GM21423 (cell line): ENCODE measurements around the gene CHST9.
"Not testable (repeated sequence)": the region's sequence is repeated elsewhere in the genome, so short reads cannot be mapped to it uniquely, and the experiment has no call there.

Source experiments
- ATAC-seq: cut with Tn5 transposase; IDR thresholded peaks from one replicate; pipeline ENCODE4 v1.9.1; 2021; ENCODE audit warnings: mild to moderate bottlenecking, moderate library complexity; ENCODE audit not compliant: unreplicated experiment

Gene CHST9

DNA sequence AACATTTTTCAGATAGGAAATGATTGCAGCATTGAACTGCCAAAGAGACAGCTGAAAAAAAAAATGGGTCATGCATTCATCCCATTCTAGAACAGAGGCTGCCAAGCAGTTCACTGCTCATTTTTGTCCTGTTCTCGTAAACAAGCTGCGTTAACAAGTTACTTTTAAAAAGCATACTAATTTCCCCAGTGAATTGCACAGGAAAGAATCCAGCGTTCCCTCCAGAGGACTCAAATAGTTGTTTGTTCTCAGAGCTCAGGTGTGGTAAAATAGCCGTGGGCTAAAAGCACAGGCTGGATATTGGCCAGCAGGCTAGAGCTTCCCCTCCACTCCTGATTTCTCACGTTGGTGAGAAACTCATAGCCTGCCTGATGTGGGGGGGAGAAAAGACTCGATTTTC lies 243.5 kb downstream of the CHST9 start:
- ATAC-seq = no peak

GRCh38 chr18:26940744-26941398 lies 244.2 kb downstream of the CHST9 start:
- no peak for ATAC-seq

- ATAC-seq = no peak
Observed at GRCh38 chr18:26931659-26932058, 253.4 kb downstream of the CHST9 start.

DNA sequence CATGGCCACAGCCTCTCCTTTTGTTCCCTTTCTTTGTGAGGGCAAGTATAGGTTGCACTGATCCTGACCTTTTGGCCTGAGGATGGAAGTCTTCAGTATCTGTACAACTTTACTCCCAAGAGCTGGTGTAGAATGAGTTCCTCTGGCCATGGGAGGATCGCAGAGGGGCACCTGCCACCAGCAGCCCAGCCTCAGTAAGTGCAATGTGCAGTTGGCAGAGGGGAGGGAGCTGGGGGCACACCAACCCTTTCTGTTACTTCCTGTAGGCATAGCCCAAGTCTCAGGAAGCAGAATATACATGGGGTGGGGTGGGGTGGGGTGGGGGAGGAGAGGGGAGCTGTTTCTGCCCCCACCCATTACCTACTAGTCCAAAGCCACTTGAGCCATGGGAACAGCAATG lies 254.5 kb downstream of the CHST9 start:
- no peak for ATAC-seq

- no peak for ATAC-seq
Observed at GRCh38 chr18:26928670-26929313, 256.3 kb downstream of the CHST9 start.

DNA sequence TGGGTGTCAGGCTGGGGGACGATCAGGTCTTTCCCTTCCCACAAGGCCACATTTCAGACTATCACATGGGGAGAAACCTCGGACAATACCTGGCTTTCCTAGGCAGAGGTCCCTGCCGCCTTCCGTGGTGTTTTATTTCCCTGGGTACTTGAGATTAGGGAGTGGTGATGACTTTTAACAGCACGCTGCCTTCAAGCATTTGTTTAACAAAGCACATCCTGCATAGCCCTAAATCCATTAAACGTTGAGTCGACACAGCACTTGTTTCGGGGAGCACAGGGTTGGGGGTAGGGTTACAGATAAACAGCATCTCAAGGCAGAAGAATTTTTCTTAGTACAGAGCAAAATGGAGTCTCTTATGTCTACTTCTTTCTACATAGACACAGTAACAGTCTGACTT lies 257.3 kb downstream of the CHST9 start:
- not testable (repeated sequence) for ATAC-seq

DNA sequence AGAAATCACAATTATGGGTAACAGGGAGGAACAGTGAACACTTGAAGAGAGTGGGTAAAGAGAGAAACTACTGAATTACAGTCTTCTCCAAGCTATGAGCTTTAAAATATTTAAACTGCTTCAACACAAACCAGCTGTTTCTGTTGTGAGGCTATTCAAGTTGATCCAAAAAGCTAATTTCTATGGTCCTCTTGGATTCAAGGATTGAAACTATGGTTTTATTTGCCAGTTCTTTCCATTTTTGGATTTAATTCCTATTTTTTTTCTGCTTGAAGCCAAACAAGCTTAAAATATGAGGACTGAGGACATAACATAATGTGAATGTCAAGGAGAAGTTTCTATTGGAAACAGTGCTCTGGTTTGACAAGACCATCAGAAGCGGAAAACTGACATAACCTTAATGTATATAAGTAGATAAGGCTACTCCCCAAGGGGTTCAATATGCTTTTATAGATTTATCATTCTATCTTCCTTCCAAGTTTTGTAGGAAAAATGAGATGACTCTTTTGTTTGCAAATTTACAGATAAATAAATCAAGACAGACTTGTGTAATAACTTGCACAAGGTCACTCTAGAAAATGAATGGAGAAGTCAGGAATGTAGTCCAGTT lies 258.9 kb downstream of the CHST9 start:
- ATAC-seq = no peak

DNA sequence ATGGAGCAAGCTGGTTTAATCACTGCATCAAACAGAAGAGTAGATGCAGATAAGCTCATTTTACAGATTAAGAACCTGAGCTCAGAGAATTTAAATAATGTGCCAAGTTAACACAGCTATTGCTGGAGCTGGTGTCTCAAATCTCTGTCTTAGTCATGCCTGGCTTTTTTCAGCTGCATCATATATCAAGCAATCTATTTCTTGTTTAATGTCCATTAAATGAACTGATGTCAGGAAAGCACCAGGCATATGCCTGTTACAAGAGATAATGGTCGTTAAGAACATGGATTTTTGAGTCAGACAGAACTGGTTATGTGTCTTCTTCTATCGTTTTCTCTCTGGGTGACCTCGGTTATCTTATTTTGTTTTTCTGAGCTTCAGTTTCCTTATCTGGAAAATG lies 259.8 kb downstream of the CHST9 start:
- no peak for ATAC-seq

- no peak for ATAC-seq
Observed at GRCh38 chr18:26922313-26922712, 262.8 kb downstream of the CHST9 start.

DNA sequence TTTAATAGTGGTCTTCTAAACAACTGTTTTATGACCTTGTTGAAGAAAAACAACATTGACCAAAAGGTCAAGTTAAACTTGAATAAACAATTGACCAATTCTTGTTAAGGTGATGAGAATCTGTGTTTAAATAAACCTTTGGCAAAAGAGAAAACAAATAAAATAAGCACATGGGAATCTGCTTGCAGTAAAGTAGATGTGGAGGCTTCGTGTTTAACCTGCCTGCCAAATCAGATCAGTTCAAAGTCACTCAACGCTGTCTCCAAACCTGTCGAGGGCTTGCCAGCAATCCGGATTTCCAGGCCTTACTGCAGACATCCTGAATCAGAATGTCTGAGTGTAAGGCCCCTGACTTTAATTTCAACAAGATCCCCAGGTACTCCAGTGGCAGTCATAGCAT lies 264.5 kb downstream of the CHST9 start:
- ATAC-seq = no peak

- no peak for ATAC-seq
Observed at GRCh38 chr18:26919627-26920026, 265.5 kb downstream of the CHST9 start.

- ATAC-seq = no peak
Observed at GRCh38 chr18:26919201-26919600, 265.9 kb downstream of the CHST9 start.

DNA sequence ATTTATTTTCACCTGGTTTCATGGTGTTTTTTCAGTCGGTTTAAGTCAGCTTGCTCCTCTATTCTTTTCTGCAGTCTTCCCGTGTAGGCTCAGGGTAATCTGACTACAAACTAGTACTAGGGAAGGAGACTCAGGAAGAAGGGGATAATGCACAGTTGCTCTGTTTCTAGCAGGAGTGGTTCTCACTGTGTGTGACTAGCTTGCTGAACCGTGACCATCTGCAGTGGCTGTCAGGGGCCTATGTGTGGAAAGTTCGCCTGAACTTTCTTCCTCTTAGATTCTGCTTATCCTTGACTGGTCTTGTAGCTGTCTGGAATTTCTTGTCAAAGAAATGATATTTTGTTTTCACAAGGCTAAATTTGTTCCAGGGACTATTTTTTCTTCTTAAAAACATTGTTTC lies 273.3 kb downstream of the CHST9 start:
- ATAC-seq = no peak

DNA sequence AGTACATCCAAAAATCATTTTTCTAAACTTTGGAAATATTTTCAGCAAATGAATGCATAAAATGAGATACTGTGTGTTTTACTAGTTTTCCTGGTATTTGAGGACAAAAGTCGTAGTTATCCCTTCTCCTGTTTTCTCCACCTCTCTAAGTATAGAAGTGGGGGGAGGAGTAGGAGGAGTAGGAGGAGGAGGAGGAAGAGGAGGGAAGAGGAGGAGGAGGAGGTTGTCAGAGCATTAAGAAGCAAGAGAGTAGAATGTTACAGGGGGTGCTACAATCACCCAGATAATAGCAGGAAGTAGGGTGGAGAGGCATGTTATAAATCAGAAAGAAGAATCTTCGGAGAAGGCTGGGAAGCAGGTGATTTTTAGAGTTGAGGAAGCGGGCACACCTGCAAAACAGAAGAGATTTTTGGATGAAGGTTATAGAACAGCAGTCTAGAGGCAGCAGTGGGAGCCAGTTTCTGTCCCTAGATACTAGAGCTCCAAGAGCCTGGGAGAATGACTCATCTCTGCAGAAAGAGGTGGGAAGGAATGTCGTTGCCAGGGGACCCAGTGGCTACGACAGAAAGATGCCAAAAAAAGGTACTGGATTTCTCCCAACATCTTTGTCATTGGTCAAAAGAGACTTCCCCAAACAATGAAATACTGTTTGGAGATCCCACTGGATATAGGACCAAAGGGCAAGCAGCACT lies 275.4 kb downstream of the CHST9 start:
- ATAC-seq = no peak

GRCh38 chr18:26908906-26909305 lies 276.2 kb downstream of the CHST9 start:
- ATAC-seq = no peak

- ATAC-seq = no peak
Observed at GRCh38 chr18:26902291-26902690, 282.8 kb downstream of the CHST9 start.

DNA sequence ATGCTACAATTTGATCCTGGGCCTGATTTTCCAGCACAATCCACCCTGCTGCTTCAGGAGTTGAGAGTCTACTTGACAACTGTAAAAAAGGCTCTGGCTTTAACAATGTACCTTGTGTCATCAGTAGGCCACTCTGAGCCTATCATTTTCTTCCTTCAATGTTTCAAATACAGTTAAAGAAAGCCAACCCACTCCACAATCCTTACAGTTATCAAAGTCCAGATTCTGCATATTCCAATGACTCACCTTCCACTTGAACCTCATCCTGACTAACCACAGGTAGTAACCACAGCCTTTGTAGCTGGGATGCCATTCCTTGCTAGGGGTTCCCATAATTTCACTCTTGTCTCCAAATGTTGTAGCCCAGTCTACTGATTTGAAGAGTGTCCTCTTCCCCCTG lies 284.1 kb downstream of the CHST9 start:
- ATAC-seq = no peak

GRCh38 chr18:26894426-26894825 lies 290.7 kb downstream of the CHST9 start:
- no peak for ATAC-seq

DNA sequence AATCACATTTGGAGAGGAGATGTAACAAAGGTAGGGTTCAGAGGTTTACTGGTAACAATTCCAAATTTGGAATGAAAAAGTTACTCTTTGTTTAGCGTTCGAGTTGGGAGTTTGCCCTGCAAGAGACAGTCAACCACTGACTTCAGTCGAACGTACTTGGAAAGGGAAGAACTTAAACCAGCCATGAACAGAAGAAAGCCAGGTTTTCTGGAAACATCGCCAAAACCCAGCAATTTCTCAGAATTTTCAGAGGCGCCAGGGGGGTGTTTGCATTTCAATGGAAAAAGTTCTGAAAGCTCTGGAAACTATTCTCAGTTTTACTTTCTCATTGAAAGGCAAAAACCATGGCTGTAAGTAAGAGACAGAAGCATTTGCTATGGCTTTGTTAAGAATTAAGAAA lies 291.1 kb downstream of the CHST9 start:
- ATAC-seq = no peak

DNA sequence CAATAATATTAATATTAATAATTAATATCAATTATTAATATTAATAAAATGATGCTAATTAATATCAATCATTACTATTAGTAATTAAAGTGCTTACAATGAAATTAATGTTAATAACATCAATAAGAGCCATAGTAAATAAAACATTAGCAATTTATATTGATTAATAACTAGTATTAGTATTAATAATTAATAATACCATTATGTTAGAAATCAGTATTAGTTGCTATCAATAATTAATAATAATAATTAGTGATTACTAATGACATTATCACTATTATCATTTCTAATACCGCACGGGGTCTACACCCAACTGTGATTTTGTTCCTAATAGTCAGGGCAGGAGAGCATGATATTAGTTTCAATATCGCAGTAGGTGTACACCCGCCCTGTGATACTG lies 296.8 kb downstream of the CHST9 start:
- no peak for ATAC-seq

- ATAC-seq = no peak
Observed at GRCh38 chr18:26875040-26875654, 310.0 kb downstream of the CHST9 start.
